ENCODE results near the gene TSC2. TPM values are rescaled to one million over a fixed set of nuclear protein-coding genes. Genes with fewer than 3 reads are reported as not detected.

The TSC2 gene
- total RNA-seq: 100 to 1,000 TPM in 2 of 4 donors, 10 to 100 TPM in 2; 88.3 to 206 (median 127) TPM

DNA sequence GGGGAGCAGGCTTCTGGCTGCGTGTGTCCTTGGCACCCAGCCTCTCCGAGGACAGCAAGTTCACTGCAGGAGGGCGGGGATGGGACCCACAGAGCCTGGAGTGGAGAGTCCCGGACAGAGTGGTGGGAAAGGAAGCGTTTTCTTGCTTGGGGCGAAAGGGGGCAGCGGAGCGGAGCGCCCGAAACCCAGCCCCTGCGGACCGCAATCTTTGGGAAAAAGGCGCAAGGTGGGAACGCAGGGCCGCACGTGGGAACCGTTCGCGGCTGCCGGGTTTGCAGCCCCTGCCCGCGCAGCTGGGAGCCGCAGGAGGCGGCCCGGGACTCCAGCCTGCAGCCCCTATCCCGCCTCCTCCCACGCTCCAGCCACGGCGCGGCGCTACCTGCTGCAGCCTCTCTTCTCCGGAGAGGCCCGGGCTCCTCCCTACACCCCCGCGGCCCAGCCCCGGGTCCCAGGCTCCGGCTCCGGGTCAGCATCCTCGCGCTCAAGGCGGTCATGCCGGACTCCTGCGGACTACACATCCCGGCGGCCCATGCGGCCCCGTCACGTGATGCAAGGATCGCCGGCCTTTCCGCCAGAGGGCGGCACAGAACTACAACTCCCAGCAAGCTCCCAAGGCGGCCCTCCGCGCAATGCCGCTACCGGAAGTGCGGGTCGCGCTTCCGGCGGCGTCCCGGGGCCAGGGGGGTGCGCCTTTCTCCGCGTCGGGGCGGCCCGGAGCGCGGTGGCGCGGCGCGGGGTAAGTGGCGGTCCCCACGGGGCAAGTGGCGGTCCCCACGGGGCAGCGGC lies at the start of gene TSC2, which contains the start of gene NTHL1:
TSS of gene TSC2 (plus strand) at position 656 of the 786 bp plus-strand sequence. CDS start 631 bp downstream, outside the sequence.
TSS of gene NTHL1 (minus strand) at position 505 of the 786 bp plus-strand sequence. CDS start at position 494, 11 bp downstream.
- TF ChIP-seq POLR2AphosphoS5 (IDR thresholded peaks at IDR 0.05): peak; percentile 61 to 66 (median 64)
- TF ChIP-seq POLR2A (IDR thresholded peaks at IDR 0.05): peak; percentile 7
- no peak for TF ChIP-seq EP300 (IDR thresholded peaks at IDR 0.05; ENCODE audit: low read depth)
- TF ChIP-seq, protein P1, sequence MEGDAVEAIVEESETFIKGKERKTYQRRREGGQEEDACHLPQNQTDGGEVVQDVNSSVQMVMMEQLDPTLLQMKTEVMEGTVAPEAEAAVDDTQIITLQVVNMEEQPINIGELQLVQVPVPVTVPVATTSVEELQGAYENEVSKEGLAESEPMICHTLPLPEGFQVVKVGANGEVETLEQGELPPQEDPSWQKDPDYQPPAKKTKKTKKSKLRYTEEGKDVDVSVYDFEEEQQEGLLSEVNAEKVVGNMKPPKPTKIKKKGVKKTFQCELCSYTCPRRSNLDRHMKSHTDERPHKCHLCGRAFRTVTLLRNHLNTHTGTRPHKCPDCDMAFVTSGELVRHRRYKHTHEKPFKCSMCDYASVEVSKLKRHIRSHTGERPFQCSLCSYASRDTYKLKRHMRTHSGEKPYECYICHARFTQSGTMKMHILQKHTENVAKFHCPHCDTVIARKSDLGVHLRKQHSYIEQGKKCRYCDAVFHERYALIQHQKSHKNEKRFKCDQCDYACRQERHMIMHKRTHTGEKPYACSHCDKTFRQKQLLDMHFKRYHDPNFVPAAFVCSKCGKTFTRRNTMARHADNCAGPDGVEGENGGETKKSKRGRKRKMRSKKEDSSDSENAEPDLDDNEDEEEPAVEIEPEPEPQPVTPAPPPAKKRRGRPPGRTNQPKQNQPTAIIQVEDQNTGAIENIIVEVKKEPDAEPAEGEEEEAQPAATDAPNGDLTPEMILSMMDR (IDR thresholded peaks at IDR 0.05): peak; percentile 24 to 75 (median 41)
- WGBS, 2 donors (ENCODE audit: low coverage in 1 of 2): 1% methylated on average over 49 of the region's 81 CpGs; no CpG with 5 or more reads in 1 of the 2 donors
- H3K27ac ChIP-seq: peak within 1 kb of the TSS; percentile 86 to 92 (median 88)
- peaks cover 29 to 54% (median 46%) of the 10 kb centered on the region in 4 donors for H3K4me1 ChIP-seq
- peak; percentile 97 for DNase-seq
- no peaks in the 10 kb centered on the region for H3K36me3 ChIP-seq
- intact Hi-C loops (cut with DNase I; ENCODE audit: low total_unique reads): loop anchor here (10.0 kb wide), 1 partner anchor 1613 kb away; no protein-coding TSS in a partner anchor
- in situ Hi-C loops (cut with MboI; ENCODE audit: low pct_ligation_motif_present in 1 of 4, low pct_unique_long_range_greater_than_20kb in 1 of 4, low sequenced_read_pairs in 3 of 4): no loop called here
- no peaks in the 10 kb centered on the region for H3K9me3 ChIP-seq
- peak within 1 kb of the TSS; percentile 71 to 97 (median 76) for H3K4me3 ChIP-seq
- no peaks in the 10 kb centered on the region for H3K27me3 ChIP-seq

DNA sequence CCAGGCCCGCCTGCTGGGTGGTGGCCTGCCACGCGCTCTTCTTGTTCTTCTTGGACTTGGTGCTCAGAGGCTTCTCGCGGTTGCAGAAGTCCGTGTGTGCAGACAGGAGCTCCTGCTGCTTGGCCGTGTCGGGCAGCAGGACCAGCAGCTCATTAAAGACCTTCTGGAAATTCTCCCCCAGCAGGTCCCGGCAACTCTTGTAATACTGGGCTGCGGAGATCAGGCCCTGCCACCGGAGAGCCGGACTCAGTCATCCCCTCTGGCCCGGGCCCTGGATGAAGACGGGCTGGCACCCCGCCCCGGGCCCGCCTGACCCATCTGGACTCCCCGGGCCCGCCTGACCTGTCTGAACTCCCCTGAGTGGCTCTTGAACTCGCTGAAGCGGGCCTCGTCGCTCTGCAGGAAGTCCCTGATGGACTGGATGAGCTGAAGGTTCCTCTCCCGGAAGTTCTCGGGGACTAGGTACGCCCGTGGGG lies 49.4 kb upstream of the TSC2 start:
- peaks cover 0 to 45% (median 28%) of the 10 kb centered on the region in 4 donors for H3K36me3 ChIP-seq
- WGBS, 2 donors (ENCODE audit: low coverage in 1 of 2): 94% methylated on average over 27 of the region's 27 CpGs; no CpG with 5 or more reads in 1 of the 2 donors
- in situ Hi-C loops (cut with MboI; ENCODE audit: low pct_ligation_motif_present in 1 of 4, low pct_unique_long_range_greater_than_20kb in 1 of 4, low sequenced_read_pairs in 3 of 4): no loop called here

GRCh38 chr16:1998852-1999801 lies 48.7 kb upstream of the TSC2 start:
- no peaks in the 10 kb centered on the region for H3K27me3 ChIP-seq
- intact Hi-C loops (cut with DNase I; ENCODE audit: low total_unique reads): no loop called here
- no peak overlapping the region for H3K4me3 ChIP-seq
- no peak overlapping the region for H3K27ac ChIP-seq
- no peaks in the 10 kb centered on the region for H3K9me3 ChIP-seq
- peaks cover 0 to 45% (median 28%) of the 10 kb centered on the region in 4 donors for H3K36me3 ChIP-seq
- H3K4me1 ChIP-seq: peaks cover 6 to 7% (median 7%) of the 10 kb centered on the region in 4 donors
- no peak for DNase-seq
- in situ Hi-C loops (cut with MboI; ENCODE audit: low pct_ligation_motif_present in 1 of 4, low pct_unique_long_range_greater_than_20kb in 1 of 4, low sequenced_read_pairs in 3 of 4): no loop called here
- WGBS, 2 donors (ENCODE audit: low coverage in 1 of 2): 60 to 95% methylated on average over 1 to 35 of the region's 39 CpGs
- TF ChIP-seq POLR2A (IDR thresholded peaks at IDR 0.05): no peak
- no peak for TF ChIP-seq POLR2AphosphoS5 (IDR thresholded peaks at IDR 0.05)
- TF ChIP-seq, protein P1 (IDR thresholded peaks at IDR 0.05): no peak
- no peak for TF ChIP-seq EP300 (IDR thresholded peaks at IDR 0.05; ENCODE audit: low read depth)

More for the DNA sequence above, 49.4 kb upstream of the TSC2 start:
- DNase-seq: no peak
- no peaks in the 10 kb centered on the region for H3K9me3 ChIP-seq
- TF ChIP-seq POLR2A (IDR thresholded peaks at IDR 0.05) (no peak), EP300 (IDR thresholded peaks at IDR 0.05; ENCODE audit: low read depth) (no peak), POLR2AphosphoS5 (IDR thresholded peaks at IDR 0.05) (no peak)
- TF ChIP-seq, protein P1 (IDR thresholded peaks at IDR 0.05): no peak
- no peak overlapping the region for H3K4me3 ChIP-seq
- H3K4me1 ChIP-seq: peaks cover 0 to under 1% (median 0%) of the 10 kb centered on the region in 4 donors
- H3K27me3 ChIP-seq: no peaks in the 10 kb centered on the region
- peak overlapping the region in 1 of 4 donors; percentile 57 for H3K27ac ChIP-seq
- intact Hi-C loops (cut with DNase I; ENCODE audit: low total_unique reads): no loop called here

Measured in transverse colon (tissue), 4 donors.